AG09309 (cell line): ENCODE data around the gene EGFR.

Experiments used
- DNase-seq: peaks from one replicate; pipeline ENCODE4 v3.0.0-alpha.2; 2010; ENCODE audit warnings: low read depth
- H3K4me3 ChIP-seq: 2 replicates; pipeline ENCODE4 v1.5.1; 2011; ENCODE audit warnings: mild to moderate bottlenecking, low read depth, low read length, moderate library complexity; ENCODE audit not compliant: control insufficient read depth
- TF ChIP-seq, protein P1 (sequence below): IDR thresholded peaks from 2 replicates; pipeline ENCODE4 v1.5.1; 2011; ENCODE audit warnings: mild to moderate bottlenecking, low read depth, low read length, inconsistent platforms; ENCODE audit not compliant: insufficient read depth, control insufficient read depth; ENCODE audit errors: missing control alignments

Gene EGFR

DNA sequence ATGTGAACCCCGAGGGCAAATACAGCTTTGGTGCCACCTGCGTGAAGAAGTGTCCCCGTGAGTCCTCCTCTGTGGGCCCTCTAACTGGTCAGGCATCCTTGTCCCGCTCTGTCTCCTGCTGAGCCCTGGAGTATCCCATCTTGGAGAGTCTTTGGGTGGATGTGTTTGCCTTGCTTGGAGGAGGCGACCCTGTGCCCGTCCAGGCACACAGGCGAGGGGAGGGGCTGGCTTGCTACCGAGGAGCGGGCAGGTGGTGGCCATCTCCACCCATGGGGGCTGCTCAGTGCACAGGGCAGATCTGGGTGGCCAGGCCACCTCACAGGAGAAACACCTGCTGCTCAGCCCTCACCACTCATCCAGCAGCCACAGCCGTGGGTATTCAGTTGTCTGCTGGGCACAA is 135.3 kb downstream of the EGFR start:
- H3K4me3 ChIP-seq = no peak overlapping the region
- TF ChIP-seq, protein P1, sequence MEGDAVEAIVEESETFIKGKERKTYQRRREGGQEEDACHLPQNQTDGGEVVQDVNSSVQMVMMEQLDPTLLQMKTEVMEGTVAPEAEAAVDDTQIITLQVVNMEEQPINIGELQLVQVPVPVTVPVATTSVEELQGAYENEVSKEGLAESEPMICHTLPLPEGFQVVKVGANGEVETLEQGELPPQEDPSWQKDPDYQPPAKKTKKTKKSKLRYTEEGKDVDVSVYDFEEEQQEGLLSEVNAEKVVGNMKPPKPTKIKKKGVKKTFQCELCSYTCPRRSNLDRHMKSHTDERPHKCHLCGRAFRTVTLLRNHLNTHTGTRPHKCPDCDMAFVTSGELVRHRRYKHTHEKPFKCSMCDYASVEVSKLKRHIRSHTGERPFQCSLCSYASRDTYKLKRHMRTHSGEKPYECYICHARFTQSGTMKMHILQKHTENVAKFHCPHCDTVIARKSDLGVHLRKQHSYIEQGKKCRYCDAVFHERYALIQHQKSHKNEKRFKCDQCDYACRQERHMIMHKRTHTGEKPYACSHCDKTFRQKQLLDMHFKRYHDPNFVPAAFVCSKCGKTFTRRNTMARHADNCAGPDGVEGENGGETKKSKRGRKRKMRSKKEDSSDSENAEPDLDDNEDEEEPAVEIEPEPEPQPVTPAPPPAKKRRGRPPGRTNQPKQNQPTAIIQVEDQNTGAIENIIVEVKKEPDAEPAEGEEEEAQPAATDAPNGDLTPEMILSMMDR = no peak
- DNase-seq = no peak

DNA sequence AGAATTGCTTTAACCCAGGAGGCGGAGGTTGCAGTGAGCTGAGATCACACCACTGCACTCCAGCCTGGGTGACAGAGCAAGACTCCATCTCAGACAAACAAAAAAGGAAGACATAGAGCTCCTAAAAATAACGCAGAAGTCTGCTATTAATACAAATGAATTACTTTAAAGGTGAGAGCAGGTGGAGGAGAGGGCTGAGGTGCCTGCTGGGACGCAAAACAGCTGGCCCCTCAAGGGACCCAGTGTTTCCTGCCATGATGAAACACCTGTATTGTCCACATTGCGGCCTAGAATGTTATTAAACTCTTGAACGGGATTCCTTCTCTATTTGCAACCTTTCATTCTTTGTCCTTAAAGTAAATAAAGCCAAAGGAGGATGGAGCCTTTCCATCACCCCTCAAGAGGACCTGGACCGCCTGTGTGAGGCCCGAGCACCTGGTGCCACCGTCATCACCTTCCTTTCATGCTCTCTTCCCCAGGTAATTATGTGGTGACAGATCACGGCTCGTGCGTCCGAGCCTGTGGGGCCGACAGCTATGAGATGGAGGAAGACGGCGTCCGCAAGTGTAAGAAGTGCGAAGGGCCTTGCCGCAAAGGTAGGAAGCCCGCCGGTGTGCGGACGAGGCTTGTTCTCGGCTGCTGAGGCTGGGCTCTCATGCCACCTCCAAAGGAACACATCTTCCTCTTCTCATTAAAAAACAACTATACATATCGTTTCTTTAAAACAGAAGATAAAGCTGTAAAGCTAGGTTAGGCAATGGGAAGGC is 136.7 kb downstream of the EGFR start:
- TF ChIP-seq, protein P1 = no peak
- no peak overlapping the region for H3K4me3 ChIP-seq

GRCh38 chr7:55156919-55157763 is 138.3 kb downstream of the EGFR start:
- no peak overlapping the region for H3K4me3 ChIP-seq
- TF ChIP-seq, protein P1 = no peak
- no peak for DNase-seq

More for the DNA sequence above, 136.7 kb downstream of the EGFR start:
- DNase-seq = no peak

GRCh38 chr7:55157764-55158105 is 138.9 kb downstream of the EGFR start:
- no peak overlapping the region for H3K4me3 ChIP-seq
- TF ChIP-seq, protein P1 = no peak
- no peak for DNase-seq

DNA sequence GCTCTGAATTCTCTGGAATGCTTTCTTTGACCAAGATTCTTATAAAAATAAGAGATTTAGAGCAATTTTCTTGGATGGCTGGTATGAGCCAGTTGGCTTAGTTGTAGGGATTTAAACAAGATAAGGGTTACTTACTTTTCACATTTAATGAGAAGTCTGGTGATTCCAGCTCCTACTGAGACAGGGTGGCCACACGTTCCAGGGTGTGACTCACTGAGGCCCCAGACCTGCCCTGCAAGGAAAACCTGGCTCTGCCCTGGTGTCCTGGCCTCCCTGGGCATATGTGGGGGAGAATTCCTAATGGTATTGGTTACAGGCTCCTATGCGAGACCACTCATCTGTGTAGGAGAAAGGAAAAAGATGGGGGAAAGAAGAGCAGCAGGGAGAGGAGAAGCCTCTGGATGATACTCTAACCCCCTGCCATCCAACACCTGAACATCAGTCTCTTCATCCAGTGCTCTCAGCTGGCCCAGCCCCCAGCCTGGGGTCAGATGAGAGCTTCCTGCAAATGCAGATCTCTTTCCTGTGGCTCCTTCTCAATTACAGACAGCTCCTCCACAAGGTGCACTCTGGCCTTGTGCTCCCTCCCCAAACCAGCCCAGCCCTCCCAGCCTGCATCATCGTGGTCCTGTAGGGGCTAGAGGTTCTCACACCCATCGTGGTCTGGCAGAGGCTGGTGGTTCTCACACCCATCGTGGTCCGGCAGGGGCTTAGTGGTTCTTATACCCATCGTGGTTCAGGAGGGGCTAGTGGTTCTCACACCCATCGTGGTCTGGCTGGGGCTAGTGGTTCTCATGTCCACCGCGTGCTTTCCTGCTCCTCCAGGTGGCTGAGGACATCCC is 139.9 kb downstream of the EGFR start:
- peak; percentile 82 for DNase-seq
- H3K4me3 ChIP-seq = no peak overlapping the region
- TF ChIP-seq, protein P1 = no peak

DNA sequence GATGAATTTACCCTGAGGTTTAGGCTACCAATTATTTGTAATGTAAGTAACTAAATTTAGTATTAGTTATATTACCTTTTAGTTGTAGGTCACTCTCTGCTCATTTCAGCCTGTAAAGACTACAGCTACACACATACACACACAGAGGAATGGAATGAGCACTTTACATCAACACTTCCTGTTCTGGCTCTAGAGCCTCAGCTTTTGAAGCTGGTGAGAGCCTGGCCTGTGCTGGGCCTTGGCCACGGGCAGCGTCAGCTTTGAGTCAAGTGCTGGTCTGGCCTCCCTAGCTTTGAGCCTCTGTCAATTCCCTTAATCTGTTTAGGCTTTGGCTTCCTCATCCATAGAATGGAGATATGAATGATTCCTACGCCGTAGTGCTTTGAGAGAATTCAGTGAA is 141.7 kb downstream of the EGFR start:
- no peak overlapping the region for H3K4me3 ChIP-seq
- TF ChIP-seq, protein P1 = no peak
- peak; percentile 44 for DNase-seq
